ENCODE measurements around the gene PRTG. TPM values are rescaled to one million over a fixed set of nuclear protein-coding genes. Genes with fewer than 3 reads are reported as not detected.

Gene PRTG
- total and polyA plus RNA-seq, 2 donors (not counting 3 experiments of a cell fraction or from before 2014, with no cell fraction given) = 3.4 to 12.4 TPM

DNA sequence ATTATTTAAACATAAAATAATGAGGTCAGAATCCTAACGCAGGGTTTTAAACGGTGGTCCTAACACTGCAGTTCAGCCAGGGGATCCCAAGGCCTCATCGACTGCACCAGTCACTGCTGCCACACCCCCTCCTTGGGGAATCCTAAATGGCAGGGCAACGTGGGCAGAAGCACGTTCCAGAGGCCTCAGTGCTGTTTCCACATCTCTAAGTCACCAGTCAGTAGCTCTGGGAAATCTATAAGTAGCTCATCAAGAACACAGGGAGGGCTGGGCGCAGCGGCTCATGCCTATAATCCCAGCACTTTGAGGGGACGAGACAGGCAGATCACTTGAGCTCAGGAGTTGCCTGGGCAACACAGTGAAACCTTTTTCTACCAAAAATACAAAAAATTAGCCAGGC lies 47.5 kb downstream of the PRTG start:
- no TSS peak for BruUV-seq (replicated peaks)
- intact Hi-C loops (cut with micrococcal nuclease) = no loop called here
- Histone ChIP-seq H3K27me3 (ENCODE audit: control insufficient read depth in 2 of 2, insufficient read depth in 2 of 2, low read length in 2 of 2) (no peaks in the 10 kb centered on the region), H3K4me3 (replicated peaks in 1 of 3; ENCODE audit: insufficient read depth in 1 of 3, low read depth in 1 of 3, low read length in 3 of 3) (no peak overlapping the region), H3K36me3 (ENCODE audit: control insufficient read depth in 2 of 2, extremely low read depth in 1 of 2, insufficient read depth in 2 of 2, low read length in 2 of 2) (no peaks in the 10 kb centered on the region), H3K9me1 (replicated peaks; ENCODE audit: control insufficient read depth, extremely low read depth, insufficient read depth, low read length) (no peaks in the 10 kb centered on the region), H4K20me1 (replicated peaks; ENCODE audit: control insufficient read depth, extremely low read depth, insufficient read depth, low read length) (no peaks in the 10 kb centered on the region), H3K79me2 (ENCODE audit: control insufficient read depth, insufficient read depth, low read length) (no peaks in the 10 kb centered on the region), H3K4me2 (ENCODE audit: insufficient read depth, low read length) (no peak overlapping the region), H3K9ac (replicated peaks; ENCODE audit: extremely low read depth, insufficient read depth, low read length) (no peak overlapping the region), H3K9me3 (replicated peaks; ENCODE audit: control insufficient read depth, insufficient read depth, low read length) (no peaks in the 10 kb centered on the region), H3K27ac (ENCODE audit: insufficient read depth, low read depth, low read length) (no peak overlapping the region), H3K4me1 (ENCODE audit: control insufficient read depth, extremely low read depth, insufficient read depth, low read length) (no peaks in the 10 kb centered on the region), H2AFZ (ENCODE audit: low read depth, low read length) (no peak overlapping the region)
- no peak for TF ChIP-seq FOS (IDR thresholded peaks at IDR 0.05; ENCODE audit: borderline replicate concordance, insufficient read depth, low read length)
- no peak for TF ChIP-seq MYC (IDR thresholded peaks at IDR 0.05; ENCODE audit: low read depth, low read length)
- TF ChIP-seq GATA2 (IDR thresholded peaks at IDR 0.05; ENCODE audit: insufficient read depth, insufficient read length, low read depth, low read length) = no peak
- TF ChIP-seq EZH2 (IDR thresholded peaks at IDR 0.05; ENCODE audit: borderline replicate concordance, low read depth, low read length, severe bottlenecking) = no peak
- no peak for TF ChIP-seq JUN (IDR thresholded peaks at IDR 0.05; ENCODE audit: borderline replicate concordance, insufficient read depth, insufficient read length, low read depth)
- TF ChIP-seq POLR2A (IDR thresholded peaks at IDR 0.05; ENCODE audit: low read depth, low read length) = no peak
- TF ChIP-seq POLR2AphosphoS5 (IDR thresholded peaks at IDR 0.05; ENCODE audit: insufficient read depth, low read depth, low read length) = no peak
- no peak for TF ChIP-seq CTCF (IDR thresholded peaks at IDR 0.05; ENCODE audit: extremely low read depth in 1 of 2, insufficient read depth in 1 of 2, low read depth in 1 of 2, low read length in 2 of 2)
- TF ChIP-seq, protein P1, sequence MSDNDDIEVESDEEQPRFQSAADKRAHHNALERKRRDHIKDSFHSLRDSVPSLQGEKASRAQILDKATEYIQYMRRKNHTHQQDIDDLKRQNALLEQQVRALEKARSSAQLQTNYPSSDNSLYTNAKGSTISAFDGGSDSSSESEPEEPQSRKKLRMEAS (IDR thresholded peaks at IDR 0.05; ENCODE audit: insufficient read depth, insufficient read length) = no peak
- FAIRE-seq (no peak), DNase-seq (ENCODE audit: low read depth, low spot score) (no peak)
- CTCF ChIA-PET = interaction anchor here (1.0 to 1.1 kb wide), 3 partner anchors 19 to 39 kb away, joined by 3 read pairs; no protein-coding TSS in a partner anchor
- dilution Hi-C loops (cut with MboI; ENCODE audit: extremely low pct_ligation_motif_present, low sequenced_read_pairs) = no loop called here
- POLR2A ChIA-PET = no interaction called here

All from endothelial cell of umbilical vein (primary cell).